ENCODE measurements around the gene TMEM161A.

The TMEM161A gene

DNA sequence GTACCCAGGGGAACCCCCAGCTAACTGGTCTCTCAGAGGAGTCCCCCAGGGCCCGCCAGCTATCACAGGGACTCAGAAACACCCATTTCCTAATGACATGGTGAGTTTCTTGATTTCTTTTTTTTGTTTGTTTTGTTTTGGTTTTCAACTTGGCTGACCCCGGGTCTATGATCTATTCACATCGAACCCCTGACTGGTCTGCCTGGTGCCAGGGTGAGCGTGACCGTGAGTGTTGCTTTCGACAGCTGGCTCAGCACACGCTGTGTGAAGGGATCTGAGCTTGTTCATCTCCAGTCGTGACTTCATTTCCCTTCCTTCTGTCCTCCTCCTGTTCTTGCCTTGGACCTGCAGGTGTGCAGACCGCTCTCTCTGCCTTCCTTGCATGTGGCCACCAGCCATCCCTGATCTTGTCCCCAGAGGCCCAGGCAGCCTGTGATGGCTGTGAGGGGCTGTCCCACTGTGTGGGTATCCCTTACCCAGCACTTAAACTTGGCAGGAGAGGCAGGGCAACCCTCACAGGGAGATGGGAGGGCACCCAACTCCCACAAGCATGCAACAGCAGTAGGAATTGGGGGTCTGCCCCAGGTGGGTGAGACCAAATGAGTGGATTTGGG, 26.2 kb downstream of the TMEM161A start:
- ChIA-PET CTCF (interaction anchor here (0.6 to 1.7 kb wide), 4 partner anchors 48 to 218 kb away, joined by 3 to 4 read pairs (median 3); partner anchors contain the start of gene SLC25A42), POLR2A (no interaction called here)
- Histone ChIP-seq H3K9me3 (ENCODE audit: control insufficient read depth, insufficient read depth, low read depth, low read length) (no peaks in the 10 kb centered on the region), H3K4me3 (ENCODE audit: low read depth, low read length) (no peak overlapping the region), H3K4me1 (ENCODE audit: control insufficient read depth, insufficient read depth, low read length) (0 out of 2 replicates have a peak, but pooled peaks cover 3% of the 10 kb centered on the region), H3K27ac (ENCODE audit: extremely low read depth, low read depth, low read length) (no peak overlapping the region), H3K36me3 (ENCODE audit: control insufficient read depth in 2 of 2, insufficient read depth in 1 of 2, low read length in 2 of 2) (peaks cover 7 to 9% of the 10 kb centered on the region in 2 experiments; a peak in 2 of 3 replicates)
- TF ChIP-seq GLIS1 (tag by site-specific recombination; IDR thresholded peaks at IDR 0.05) (peak; percentile 53), EGR2 (tag by site-specific recombination; IDR thresholded peaks at IDR 0.05; ENCODE audit: low read depth) (no peak)

DNA sequence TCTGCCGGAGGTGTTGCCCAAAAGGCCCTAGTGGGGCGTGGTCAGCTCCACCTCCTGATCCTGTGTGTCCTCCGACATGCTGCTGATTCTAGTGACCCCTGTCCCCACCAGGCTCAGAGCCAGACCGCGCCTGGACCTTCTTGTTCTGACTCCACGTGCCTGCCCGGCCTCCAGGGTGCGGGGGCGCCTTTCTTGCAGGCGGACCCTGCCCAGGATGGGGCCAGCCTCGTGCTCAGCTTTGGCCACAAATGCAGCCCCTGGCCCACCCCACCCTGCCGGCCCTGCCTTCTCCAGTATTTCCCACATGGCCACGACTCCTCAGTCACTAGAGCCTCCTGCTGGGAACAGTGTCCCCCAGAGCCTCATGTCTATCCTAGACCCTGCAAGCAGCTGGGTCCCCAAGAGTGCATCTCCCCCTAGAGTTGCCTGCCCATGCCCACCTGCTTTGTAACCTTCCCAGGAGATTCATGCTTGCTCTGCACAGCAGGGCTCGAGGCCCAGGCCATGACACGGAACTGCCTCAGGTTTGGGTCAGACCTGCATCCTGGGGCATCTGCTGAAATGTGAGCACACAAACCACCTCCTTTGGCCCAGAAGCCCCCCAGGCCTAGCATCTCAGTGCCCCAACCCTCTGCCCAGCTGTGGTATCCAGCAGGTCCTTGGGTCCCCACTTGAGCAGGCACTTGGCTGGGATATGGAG, 27.0 kb downstream of the TMEM161A start:
- Histone ChIP-seq H3K36me3 (ENCODE audit: control insufficient read depth in 2 of 2, insufficient read depth in 1 of 2, low read length in 2 of 2) (peaks cover under 1 to 6% of the 10 kb centered on the region in 2 experiments; a peak in 2 of 3 replicates), H3K4me3 (ENCODE audit: low read depth, low read length) (no peak overlapping the region), H3K4me1 (ENCODE audit: control insufficient read depth, insufficient read depth, low read length) (0 out of 2 replicates have a peak, but pooled peaks cover 3% of the 10 kb centered on the region), H3K27ac (ENCODE audit: extremely low read depth, low read depth, low read length) (no peak overlapping the region), H3K9me3 (ENCODE audit: control insufficient read depth, insufficient read depth, low read depth, low read length) (no peaks in the 10 kb centered on the region)
- TF ChIP-seq ZFP41 (tag by site-specific recombination; IDR thresholded peaks at IDR 0.05; ENCODE audit: borderline replicate concordance) (no peak), ZNF610 (tag by site-specific recombination; IDR thresholded peaks at IDR 0.05; ENCODE audit: borderline replicate concordance) (no peak), SCRT2 (tag by site-specific recombination; IDR thresholded peaks at IDR 0.05) (no peak), ZNF830 (tag by site-specific recombination; IDR thresholded peaks at IDR 0.05; ENCODE audit: low read depth) (no peak), TRIM28 (IDR thresholded peaks at IDR 0.05; ENCODE audit: borderline replicate concordance, low read length) (no peak), ZNF747 (tag by site-specific recombination; IDR thresholded peaks at IDR 0.05) (no peak), KLF16 (tag by site-specific recombination; IDR thresholded peaks at IDR 0.05) (no peak), ZNF624 (tag by site-specific recombination; IDR thresholded peaks at IDR 0.05) (no peak), KLF7 (tag by site-specific recombination; IDR thresholded peaks at IDR 0.05; ENCODE audit: borderline replicate concordance) (no peak), ZNF302 (tag by site-specific recombination; IDR thresholded peaks at IDR 0.05; ENCODE audit: low read depth) (no peak), ZNF335 (tag by site-specific recombination; conservative IDR thresholded peaks at IDR 0.05) (no peak), ZXDB (tag by site-specific recombination; IDR thresholded peaks at IDR 0.05) (no peak), ZNF202 (tag by site-specific recombination; IDR thresholded peaks at IDR 0.05; ENCODE audit: borderline replicate concordance) (no peak), MYNN (tag by site-specific recombination; IDR thresholded peaks at IDR 0.05; ENCODE audit: borderline replicate concordance) (no peak), ZNF324 (tag by site-specific recombination; IDR thresholded peaks at IDR 0.05) (no peak), ZFP37 (tag by site-specific recombination; IDR thresholded peaks at IDR 0.05) (no peak)
- TF ChIP-seq, protein P1, sequence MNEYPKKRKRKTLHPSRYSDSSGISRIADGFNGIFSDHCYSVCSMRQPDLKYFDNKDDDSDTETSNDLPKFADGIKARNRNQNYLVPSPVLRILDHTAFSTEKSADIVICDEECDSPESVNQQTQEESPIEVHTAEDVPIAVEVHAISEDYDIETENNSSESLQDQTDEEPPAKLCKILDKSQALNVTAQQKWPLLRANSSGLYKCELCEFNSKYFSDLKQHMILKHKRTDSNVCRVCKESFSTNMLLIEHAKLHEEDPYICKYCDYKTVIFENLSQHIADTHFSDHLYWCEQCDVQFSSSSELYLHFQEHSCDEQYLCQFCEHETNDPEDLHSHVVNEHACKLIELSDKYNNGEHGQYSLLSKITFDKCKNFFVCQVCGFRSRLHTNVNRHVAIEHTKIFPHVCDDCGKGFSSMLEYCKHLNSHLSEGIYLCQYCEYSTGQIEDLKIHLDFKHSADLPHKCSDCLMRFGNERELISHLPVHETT (tag by site-specific recombination; IDR thresholded peaks at IDR 0.05): no peak
- TF ChIP-seq, protein P2, sequence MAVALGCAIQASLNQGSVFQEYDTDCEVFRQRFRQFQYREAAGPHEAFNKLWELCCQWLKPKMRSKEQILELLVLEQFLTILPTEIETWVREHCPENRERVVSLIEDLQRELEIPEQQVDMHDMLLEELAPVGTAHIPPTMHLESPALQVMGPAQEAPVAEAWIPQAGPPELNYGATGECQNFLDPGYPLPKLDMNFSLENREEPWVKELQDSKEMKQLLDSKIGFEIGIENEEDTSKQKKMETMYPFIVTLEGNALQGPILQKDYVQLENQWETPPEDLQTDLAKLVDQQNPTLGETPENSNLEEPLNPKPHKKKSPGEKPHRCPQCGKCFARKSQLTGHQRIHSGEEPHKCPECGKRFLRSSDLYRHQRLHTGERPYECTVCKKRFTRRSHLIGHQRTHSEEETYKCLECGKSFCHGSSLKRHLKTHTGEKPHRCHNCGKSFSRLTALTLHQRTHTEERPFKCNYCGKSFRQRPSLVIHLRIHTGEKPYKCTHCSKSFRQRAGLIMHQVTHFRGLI (tag by site-specific recombination; IDR thresholded peaks at IDR 0.05): no peak
- ChIA-PET CTCF (interaction anchor here (0.8 to 1.7 kb wide), 3 partner anchors 67 to 217 kb away, joined by 3 to 4 read pairs (median 3); no protein-coding TSS in a partner anchor), POLR2A (no interaction called here)

Measured in HEK293 (cell line).